Astrocyte of the cerebellum (primary cell): ENCODE results near the gene CFAP61.
"Not testable (repeated sequence)": the region's sequence is repeated elsewhere in the genome, so short reads cannot be mapped to it uniquely, and the experiment has no call there.

ENCODE experiments used
- DNase-seq: peaks from one replicate; pipeline ENCODE4 v3.0.0-alpha.2; 2011; ENCODE audit warnings: low read depth
- H3K4me3 ChIP-seq: 2 replicates; pipeline ENCODE4 v1.5.1; 2011; ENCODE audit warnings: mild to moderate bottlenecking, low read depth, low read length, moderate library complexity
- CTCF ChIP-seq: IDR thresholded peaks from 2 replicates; pipeline ENCODE4 v1.5.1; 2012; ENCODE audit warnings: low read length, low read depth, moderate library complexity, mild to moderate bottlenecking; ENCODE audit errors: missing control alignments
- in situ Hi-C: cut with HindIII; loops from 2 replicates; pipeline ENCODE4 v1.10.0; 2017; ENCODE audit warnings: low sequenced_read_pairs

CFAP61 gene

GRCh38 chr20:20096421-20096820 is 44.1 kb downstream of the CFAP61 start:
- TF ChIP-seq CTCF: no peak
- DNase-seq: no peak
- in situ Hi-C loops: loop anchor here (25.0 kb wide), 1 partner anchor 466 kb away; no protein-coding TSS in a partner anchor
- no peak overlapping the region for H3K4me3 ChIP-seq

DNA sequence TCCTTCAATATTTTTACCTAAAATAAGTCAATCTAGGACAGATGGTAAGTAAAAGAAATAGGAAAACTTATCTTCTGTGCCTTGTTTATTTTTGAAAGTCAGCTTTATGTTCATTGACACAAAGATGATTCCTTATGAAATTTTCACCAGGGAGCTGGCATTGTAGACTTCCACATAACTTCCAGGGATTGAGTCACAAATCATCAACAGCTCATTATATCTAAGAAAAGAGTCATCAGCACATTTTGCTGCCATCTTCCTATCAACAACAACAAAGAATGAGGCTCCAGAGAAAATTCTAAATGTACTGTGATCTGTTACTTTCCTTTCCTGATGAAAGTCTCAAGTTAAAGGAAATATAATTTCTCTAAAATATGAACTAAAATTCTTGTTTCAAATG is 48.5 kb downstream of the CFAP61 start:
- in situ Hi-C loops: no loop called here
- no peak for TF ChIP-seq CTCF
- no peak for DNase-seq
- no peak overlapping the region for H3K4me3 ChIP-seq

GRCh38 chr20:20102163-20102562 is 49.8 kb downstream of the CFAP61 start:
- in situ Hi-C loops: no loop called here
- DNase-seq: no peak
- no peak overlapping the region for H3K4me3 ChIP-seq
- no peak for TF ChIP-seq CTCF

GRCh38 chr20:20102716-20103258 is 50.5 kb downstream of the CFAP61 start:
- H3K4me3 ChIP-seq: no peak overlapping the region
- TF ChIP-seq CTCF: no peak
- in situ Hi-C loops: no loop called here
- no peak for DNase-seq

DNA sequence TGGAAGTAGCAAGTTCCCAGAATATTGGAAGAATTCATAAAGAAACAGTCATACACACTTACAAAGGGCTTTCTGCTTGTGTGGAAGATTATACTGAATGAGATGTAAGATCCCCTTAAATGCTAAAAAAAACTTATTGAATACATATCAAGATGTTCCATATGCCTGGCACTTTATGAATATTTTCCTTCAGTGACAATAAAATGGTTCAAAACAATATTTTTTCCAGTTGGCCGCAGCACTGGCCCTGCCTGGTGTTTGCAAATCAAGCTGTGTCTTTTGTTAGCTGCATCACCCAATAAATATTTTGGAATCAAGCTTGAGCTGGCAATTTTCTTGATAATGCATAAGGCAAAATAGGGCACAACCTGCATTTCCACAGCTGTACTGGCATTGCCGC is 51.2 kb downstream of the CFAP61 start:
- DNase-seq: no peak
- no peak for TF ChIP-seq CTCF
- in situ Hi-C loops: no loop called here
- H3K4me3 ChIP-seq: no peak overlapping the region

GRCh38 chr20:20123187-20123586 is 70.9 kb downstream of the CFAP61 start:
- H3K4me3 ChIP-seq, DNase-seq, in situ Hi-C loops: not testable (repeated sequence)

GRCh38 chr20:20130399-20130798 is 78.1 kb downstream of the CFAP61 start:
- H3K4me3 ChIP-seq: no peak overlapping the region
- no peak for DNase-seq
- in situ Hi-C loops: no loop called here
- TF ChIP-seq CTCF: no peak
